HepG2 (cell line): ENCODE results near the gene SLC16A1. TPM values are rescaled to one million over a fixed set of nuclear protein-coding genes. Genes with fewer than 3 reads are reported as not detected.

ENCODE experiments used
- ATAC-seq: fragments of 200-7000 bp; cut with Tn5 transposase; 3 replicates; pipeline ENCODE4 v1.9.1; 2020; ENCODE audit warnings: mild to moderate bottlenecking, moderate library complexity
- BruUV-seq: library from RNA; stranded (reverse); fragments of 400-500 nt; replicated peaks from 2 replicates; lab custom pipeline; 2021; lab: Mats Ljungman, UMichigan
- CTCF ChIA-PET: fragments of 300-600 bp; formaldehyde crosslinking; extraction: SDS; loops from one replicate; lab custom pipeline; 2021; ENCODE audit warnings: low total read pairs, inconsistent platforms, low intra/inter-chr PET ratio; lab: Yijun Ruan, JAX
- POLR2A ChIA-PET: fragments of 350-600 bp; sonication (Branson Sonifier 250); formaldehyde crosslinking; loops from one replicate; lab custom pipeline; 2020; ENCODE audit warnings: antibody characterized with exemption, inconsistent platforms; lab: Yijun Ruan, JAX
- DNase-seq: peaks from one replicate; pipeline ENCODE4 v3.0.0-alpha.2; 2015; ENCODE audit warnings: low spot score
- FAIRE-seq: peaks from 3 replicates; lab custom pipeline; 2011; peaks lifted over from hg19 to GRCh38; lab: Jason Lieb, UNC
- H2AFZ ChIP-seq: one replicate; pipeline ENCODE4 v1.6.1; 2011; ENCODE audit warnings: low read length, inconsistent platforms
- H3K27ac ChIP-seq: fragments of 300-600 bp; 3 replicates; pipeline ENCODE4 v1.8.0; 2011; ENCODE audit warnings: mixed run types, mild to moderate bottlenecking, mixed read lengths, low read length, inconsistent platforms; ENCODE audit not compliant: insufficient read depth; ENCODE audit errors: extremely low read length
- H3K27me3 ChIP-seq, 2 experiments: fragments of 200-600 bp in 1 of 2; 2 replicates in 1 of 2; 3 replicates in 1 of 2; pipeline versions ENCODE4 v1.6.0 to v1.8.0; 2011; ENCODE audit warnings: low read length in 2 of 2, mild to moderate bottlenecking in 2 of 2, moderate library complexity in 2 of 2, inconsistent platforms in 1 of 2; ENCODE audit not compliant: insufficient read depth in 2 of 2, control insufficient read depth in 1 of 2
- H3K36me3 ChIP-seq, 2 experiments: fragments of 200-600 bp in 1 of 2; replicated peaks in 1 of 2; 2 replicates in 1 of 2; 3 replicates in 1 of 2; pipeline versions ENCODE4 v1.5.1 to v1.8.0; 2011; ENCODE audit warnings: low read length in 2 of 2, inconsistent platforms in 1 of 2; ENCODE audit not compliant: insufficient read depth in 2 of 2, control insufficient read depth in 1 of 2
- H3K4me1 ChIP-seq: 2 replicates; pipeline ENCODE4 v1.5.1; 2012; ENCODE audit warnings: low read length, inconsistent platforms; ENCODE audit not compliant: insufficient read depth
- H3K4me2 ChIP-seq: 2 replicates; pipeline ENCODE4 v1.6.0; 2011; ENCODE audit warnings: low read depth, low read length, inconsistent platforms
- H3K4me3 ChIP-seq, 3 experiments: fragments of 200-600 bp in 1 of 3; sonication (generic), shearing (Covaris generic) in 1 of 3; replicated peaks in 1 of 3; 2 replicates each; pipeline ENCODE4 v1.5.1; 2011 to 2016; ENCODE audit warnings: low read length in 3 of 3, inconsistent platforms in 2 of 3, low read depth in 2 of 3, mild to moderate bottlenecking in 2 of 3, control low read depth in 1 of 3, mixed read lengths in 1 of 3; ENCODE audit not compliant: insufficient read depth in 1 of 3
- H3K79me2 ChIP-seq: one replicate; pipeline ENCODE4 v1.6.1; 2011; ENCODE audit warnings: low read length, inconsistent platforms; ENCODE audit not compliant: insufficient read depth
- H3K9ac ChIP-seq: 2 replicates; pipeline ENCODE4 v1.6.0; 2011; ENCODE audit warnings: mild to moderate bottlenecking, low read depth, low read length, inconsistent platforms; ENCODE audit not compliant: insufficient read depth
- H3K9me3 ChIP-seq: 2 replicates; pipeline ENCODE4 v1.5.1; 2012; ENCODE audit warnings: mild to moderate bottlenecking, low read length
- H4K20me1 ChIP-seq: 2 replicates; pipeline ENCODE4 v1.6.0; 2011; ENCODE audit warnings: inconsistent platforms, mild to moderate bottlenecking, low read length, moderate library complexity; ENCODE audit not compliant: insufficient read depth
- CEBPB ChIP-seq: IDR thresholded peaks from 2 replicates; pipeline ENCODE4 v1.6.1; 2011; ENCODE audit warnings: low read depth, low read length, improper control_type of control experiment, borderline replicate concordance
- WGBS: methylation state at CpG from one replicate; pipeline ENCODE4 v1.1.6; 2017; ENCODE audit warnings: low lambda C conversion rate; 5-methylcytosine and 5-hydroxymethylcytosine counted together
- in situ Hi-C: cut with HindIII; loops from 2 replicates; pipeline ENCODE4 v1.10.0; 2017; ENCODE audit warnings: low pct_unique_long_range_greater_than_20kb; ENCODE audit not compliant: extremely low pct_ligation_motif_present
- intact Hi-C: fragments of 100-400 bp; cut with micrococcal nuclease; formaldehyde crosslinking; loops from one replicate; pipeline ENCODE4 v1.10.0; 2022; ENCODE audit not compliant: unreplicated experiment
- polyA plus RNA-seq, 8 experiments: library from polyadenylated mRNA; depleted of rRNA in 3 of 8; stranded (reverse) in 7 of 8; unstranded in 1 of 8; fragments of >200 nt; fragmentation: Illumina TruSeq in 4 of 8; extraction: Trizol in 4 of 8; gene quantifications; 2 replicates each; pipeline versions ENCODE4 v1.2.1 to v1.2.3, GENCODE V29; 2011 to 2016; ENCODE audit warnings: low read depth in 4 of 8, missing spikeins in 1 of 8, mixed read lengths in 1 of 8; ENCODE audit not compliant: insufficient read depth in 1 of 8
- total RNA-seq, 5 experiments: library from RNA; depleted of rRNA; stranded (reverse); fragments of >200 nt; fragmentation: Illumina TruSeq; extraction: Trizol; gene quantifications; 2 replicates each; pipeline ENCODE4 v1.2.3, GENCODE V29; 2016; ENCODE audit warnings: low read depth in 1 of 5
- TF ChIP-seq, protein P1 (sequence below): sonication (generic); formaldehyde crosslinking; IDR thresholded peaks from 2 replicates; pipeline ENCODE4 v1.4.0; 2020; ENCODE audit warnings: mild to moderate bottlenecking, missing genetic modification reagents

SLC16A1 gene
- total and polyA plus RNA-seq, 2 of the 13 experiments (the other 11 are each of a cell fraction or from before 2014, with no cell fraction given): 106 to 142 TPM

DNA sequence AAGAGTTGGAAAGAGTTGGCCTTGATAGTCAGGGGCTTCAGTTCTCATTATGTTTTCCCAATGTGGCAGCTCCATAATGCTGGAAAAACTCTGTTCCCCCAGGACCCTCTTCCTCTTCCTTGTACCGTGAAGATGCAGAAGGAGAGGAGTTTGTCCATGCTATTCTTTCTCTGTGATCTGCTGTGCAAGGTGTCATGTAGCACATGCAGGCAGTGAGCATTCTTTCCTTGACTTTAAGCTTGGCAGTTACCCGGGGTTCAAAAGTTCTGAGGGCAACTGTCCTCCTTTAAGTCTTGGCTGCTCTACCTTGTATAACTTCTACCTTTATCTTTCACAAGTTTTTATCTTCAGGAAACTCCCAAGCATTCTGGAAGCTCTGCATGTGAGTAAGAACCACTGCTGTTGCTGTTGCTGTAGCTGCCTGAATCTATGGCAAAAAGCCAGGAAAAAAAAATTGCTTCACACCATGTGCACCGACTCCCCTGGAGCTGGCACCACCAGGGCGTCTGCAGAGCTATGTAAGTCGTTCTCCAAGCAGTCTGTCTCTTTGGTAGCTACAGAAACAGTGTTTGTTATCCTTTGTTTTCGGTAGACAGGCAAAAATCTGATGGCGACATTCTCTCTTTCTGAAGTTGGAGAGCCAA is 42.7 kb upstream of the SLC16A1 start:
- CTCF ChIA-PET: no interaction called here
- Histone ChIP-seq H3K27me3 (no peaks in the 10 kb centered on the region), H3K36me3 (peaks cover 0 to 4% of the 10 kb centered on the region in 2 experiments; a peak in 2 of 5 replicates), H3K27ac (no peak overlapping the region), H4K20me1 (no peaks in the 10 kb centered on the region), H3K4me2 (no peak overlapping the region), H3K4me1 (peaks cover 26% of the 10 kb centered on the region), H2AFZ (no peak overlapping the region), H3K4me3 (no peak overlapping the region), H3K79me2 (no peaks in the 10 kb centered on the region), H3K9ac (no peak overlapping the region), H3K9me3 (no peaks in the 10 kb centered on the region)
- FAIRE-seq (no peak), DNase-seq (peak; percentile 31), ATAC-seq (no peak)
- no TSS peak for BruUV-seq
- TF ChIP-seq CEBPB: 0 out of 2 replicates have a peak, but pooled peaks have one; percentile 32
- TF ChIP-seq, protein P1, sequence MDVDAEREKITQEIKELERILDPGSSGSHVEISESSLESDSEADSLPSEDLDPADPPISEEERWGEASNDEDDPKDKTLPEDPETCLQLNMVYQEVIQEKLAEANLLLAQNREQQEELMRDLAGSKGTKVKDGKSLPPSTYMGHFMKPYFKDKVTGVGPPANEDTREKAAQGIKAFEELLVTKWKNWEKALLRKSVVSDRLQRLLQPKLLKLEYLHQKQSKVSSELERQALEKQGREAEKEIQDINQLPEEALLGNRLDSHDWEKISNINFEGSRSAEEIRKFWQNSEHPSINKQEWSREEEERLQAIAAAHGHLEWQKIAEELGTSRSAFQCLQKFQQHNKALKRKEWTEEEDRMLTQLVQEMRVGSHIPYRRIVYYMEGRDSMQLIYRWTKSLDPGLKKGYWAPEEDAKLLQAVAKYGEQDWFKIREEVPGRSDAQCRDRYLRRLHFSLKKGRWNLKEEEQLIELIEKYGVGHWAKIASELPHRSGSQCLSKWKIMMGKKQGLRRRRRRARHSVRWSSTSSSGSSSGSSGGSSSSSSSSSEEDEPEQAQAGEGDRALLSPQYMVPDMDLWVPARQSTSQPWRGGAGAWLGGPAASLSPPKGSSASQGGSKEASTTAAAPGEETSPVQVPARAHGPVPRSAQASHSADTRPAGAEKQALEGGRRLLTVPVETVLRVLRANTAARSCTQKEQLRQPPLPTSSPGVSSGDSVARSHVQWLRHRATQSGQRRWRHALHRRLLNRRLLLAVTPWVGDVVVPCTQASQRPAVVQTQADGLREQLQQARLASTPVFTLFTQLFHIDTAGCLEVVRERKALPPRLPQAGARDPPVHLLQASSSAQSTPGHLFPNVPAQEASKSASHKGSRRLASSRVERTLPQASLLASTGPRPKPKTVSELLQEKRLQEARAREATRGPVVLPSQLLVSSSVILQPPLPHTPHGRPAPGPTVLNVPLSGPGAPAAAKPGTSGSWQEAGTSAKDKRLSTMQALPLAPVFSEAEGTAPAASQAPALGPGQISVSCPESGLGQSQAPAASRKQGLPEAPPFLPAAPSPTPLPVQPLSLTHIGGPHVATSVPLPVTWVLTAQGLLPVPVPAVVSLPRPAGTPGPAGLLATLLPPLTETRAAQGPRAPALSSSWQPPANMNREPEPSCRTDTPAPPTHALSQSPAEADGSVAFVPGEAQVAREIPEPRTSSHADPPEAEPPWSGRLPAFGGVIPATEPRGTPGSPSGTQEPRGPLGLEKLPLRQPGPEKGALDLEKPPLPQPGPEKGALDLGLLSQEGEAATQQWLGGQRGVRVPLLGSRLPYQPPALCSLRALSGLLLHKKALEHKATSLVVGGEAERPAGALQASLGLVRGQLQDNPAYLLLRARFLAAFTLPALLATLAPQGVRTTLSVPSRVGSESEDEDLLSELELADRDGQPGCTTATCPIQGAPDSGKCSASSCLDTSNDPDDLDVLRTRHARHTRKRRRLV: no peak
- in situ Hi-C loops (no loop called here), intact Hi-C loops (no loop called here)
- WGBS: 57% methylated on average over 7 of the region's 7 CpGs
- POLR2A ChIA-PET: interaction anchor here (1.7 kb wide), 1 partner anchor 43 kb away, joined by 5 read pairs; the partner anchor contains the start of gene SLC16A1
